ENCODE data around the gene COA6. TPM values are rescaled to one million over a fixed set of nuclear protein-coding genes. Genes with fewer than 3 reads are reported as not detected.
"Not testable (repeated sequence)": the region's sequence is repeated elsewhere in the genome, so short reads cannot be mapped to it uniquely, and the experiment has no call there.

Gene COA6
- total RNA-seq, 1 donor from 2014 or later: 28.7 TPM

GRCh38 chr1:234340528-234340927, 32.7 kb upstream of the COA6 start:
- peaks cover 3% of the 10 kb centered on the region for H3K27me3 Mint-ChIP-seq (ENCODE audit: unreplicated experiment)
- H3K4me3 Mint-ChIP-seq (ENCODE audit: unreplicated experiment): no peak overlapping the region
- DNase-seq (ENCODE audit: extremely low spot score, unreplicated experiment): no peak
- H3K9me3 Mint-ChIP-seq (ENCODE audit: unreplicated experiment): peaks cover 27% of the 10 kb centered on the region
- no peak overlapping the region for H3K27ac Mint-ChIP-seq (ENCODE audit: unreplicated experiment)
- H3K36me3 Mint-ChIP-seq (ENCODE audit: unreplicated experiment): no peaks in the 10 kb centered on the region
- H3K4me1 Mint-ChIP-seq (ENCODE audit: unreplicated experiment): no peaks in the 10 kb centered on the region
- TF ChIP-seq, protein P1, sequence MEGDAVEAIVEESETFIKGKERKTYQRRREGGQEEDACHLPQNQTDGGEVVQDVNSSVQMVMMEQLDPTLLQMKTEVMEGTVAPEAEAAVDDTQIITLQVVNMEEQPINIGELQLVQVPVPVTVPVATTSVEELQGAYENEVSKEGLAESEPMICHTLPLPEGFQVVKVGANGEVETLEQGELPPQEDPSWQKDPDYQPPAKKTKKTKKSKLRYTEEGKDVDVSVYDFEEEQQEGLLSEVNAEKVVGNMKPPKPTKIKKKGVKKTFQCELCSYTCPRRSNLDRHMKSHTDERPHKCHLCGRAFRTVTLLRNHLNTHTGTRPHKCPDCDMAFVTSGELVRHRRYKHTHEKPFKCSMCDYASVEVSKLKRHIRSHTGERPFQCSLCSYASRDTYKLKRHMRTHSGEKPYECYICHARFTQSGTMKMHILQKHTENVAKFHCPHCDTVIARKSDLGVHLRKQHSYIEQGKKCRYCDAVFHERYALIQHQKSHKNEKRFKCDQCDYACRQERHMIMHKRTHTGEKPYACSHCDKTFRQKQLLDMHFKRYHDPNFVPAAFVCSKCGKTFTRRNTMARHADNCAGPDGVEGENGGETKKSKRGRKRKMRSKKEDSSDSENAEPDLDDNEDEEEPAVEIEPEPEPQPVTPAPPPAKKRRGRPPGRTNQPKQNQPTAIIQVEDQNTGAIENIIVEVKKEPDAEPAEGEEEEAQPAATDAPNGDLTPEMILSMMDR (IDR thresholded peaks at IDR 0.05): no peak

GRCh38 chr1:234342774-234343173, 30.5 kb upstream of the COA6 start:
- no peak overlapping the region for H3K27ac Mint-ChIP-seq (ENCODE audit: unreplicated experiment)
- TF ChIP-seq, protein P1 (IDR thresholded peaks at IDR 0.05): no peak
- no peak for DNase-seq (ENCODE audit: extremely low spot score, unreplicated experiment)
- no peaks in the 10 kb centered on the region for H3K4me1 Mint-ChIP-seq (ENCODE audit: unreplicated experiment)
- no peaks in the 10 kb centered on the region for H3K36me3 Mint-ChIP-seq (ENCODE audit: unreplicated experiment)
- H3K4me3 Mint-ChIP-seq (ENCODE audit: unreplicated experiment): no peak overlapping the region
- H3K27me3 Mint-ChIP-seq (ENCODE audit: unreplicated experiment): peaks cover 5% of the 10 kb centered on the region
- H3K9me3 Mint-ChIP-seq (ENCODE audit: unreplicated experiment): peaks cover 12% of the 10 kb centered on the region

DNA sequence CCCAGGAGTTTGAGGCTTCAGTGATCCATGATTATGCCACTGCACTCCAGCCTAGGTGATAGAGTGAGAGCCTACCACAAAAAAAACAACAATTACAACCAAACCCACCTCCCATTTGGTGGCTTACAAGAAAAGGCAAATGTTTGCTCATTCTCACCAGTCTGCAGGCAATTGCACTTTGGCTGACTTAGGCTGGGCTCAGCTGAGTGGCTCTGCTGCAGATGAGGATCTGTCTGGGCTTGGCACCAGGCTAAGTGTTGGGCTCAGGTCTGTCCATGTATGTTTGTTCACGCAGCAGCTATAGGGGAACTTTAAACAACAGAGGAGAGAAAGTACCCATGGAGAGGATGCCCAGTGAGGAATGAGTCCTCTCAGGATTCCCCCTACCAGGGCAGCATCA, 28.0 kb upstream of the COA6 start:
- TF ChIP-seq, protein P1 (IDR thresholded peaks at IDR 0.05): no peak
- Mint-ChIP-seq H3K27me3 (ENCODE audit: unreplicated experiment) (peaks cover 19% of the 10 kb centered on the region), H3K27ac (ENCODE audit: unreplicated experiment) (no peak overlapping the region), H3K9me3 (ENCODE audit: unreplicated experiment) (peaks cover 2% of the 10 kb centered on the region), H3K4me1 (ENCODE audit: unreplicated experiment) (no peaks in the 10 kb centered on the region), H3K4me3 (ENCODE audit: unreplicated experiment) (no peak overlapping the region), H3K36me3 (ENCODE audit: unreplicated experiment) (no peaks in the 10 kb centered on the region)
- no peak for DNase-seq (ENCODE audit: extremely low spot score, unreplicated experiment)

DNA sequence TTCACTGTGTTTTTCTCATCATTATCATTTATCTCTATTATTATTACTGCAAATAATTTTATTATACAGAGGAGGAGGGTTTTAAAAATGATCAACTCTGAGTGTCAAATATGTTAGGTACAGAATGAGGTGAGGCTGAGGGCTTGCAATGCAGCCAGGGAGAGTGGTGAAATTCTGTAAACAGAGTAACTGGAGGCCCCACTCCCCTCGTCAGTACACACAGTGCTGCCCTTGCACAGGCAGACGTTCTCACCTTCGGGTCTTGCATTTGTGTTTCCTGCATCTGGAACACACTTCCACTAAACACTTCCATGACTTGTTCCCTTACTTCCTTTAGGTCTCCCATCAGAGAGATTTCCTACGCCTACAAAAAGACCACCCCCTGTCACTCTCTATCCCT, 24.3 kb upstream of the COA6 start:
- Mint-ChIP-seq H3K36me3 (ENCODE audit: unreplicated experiment) (no peaks in the 10 kb centered on the region), H3K4me1 (ENCODE audit: unreplicated experiment) (no peaks in the 10 kb centered on the region), H3K27ac (ENCODE audit: unreplicated experiment) (no peak overlapping the region), H3K27me3 (ENCODE audit: unreplicated experiment) (peaks cover 37% of the 10 kb centered on the region), H3K4me3 (ENCODE audit: unreplicated experiment) (no peak overlapping the region), H3K9me3 (ENCODE audit: unreplicated experiment) (no peaks in the 10 kb centered on the region)
- TF ChIP-seq, protein P1 (IDR thresholded peaks at IDR 0.05): no peak
- DNase-seq (ENCODE audit: extremely low spot score, unreplicated experiment): no peak

DNA sequence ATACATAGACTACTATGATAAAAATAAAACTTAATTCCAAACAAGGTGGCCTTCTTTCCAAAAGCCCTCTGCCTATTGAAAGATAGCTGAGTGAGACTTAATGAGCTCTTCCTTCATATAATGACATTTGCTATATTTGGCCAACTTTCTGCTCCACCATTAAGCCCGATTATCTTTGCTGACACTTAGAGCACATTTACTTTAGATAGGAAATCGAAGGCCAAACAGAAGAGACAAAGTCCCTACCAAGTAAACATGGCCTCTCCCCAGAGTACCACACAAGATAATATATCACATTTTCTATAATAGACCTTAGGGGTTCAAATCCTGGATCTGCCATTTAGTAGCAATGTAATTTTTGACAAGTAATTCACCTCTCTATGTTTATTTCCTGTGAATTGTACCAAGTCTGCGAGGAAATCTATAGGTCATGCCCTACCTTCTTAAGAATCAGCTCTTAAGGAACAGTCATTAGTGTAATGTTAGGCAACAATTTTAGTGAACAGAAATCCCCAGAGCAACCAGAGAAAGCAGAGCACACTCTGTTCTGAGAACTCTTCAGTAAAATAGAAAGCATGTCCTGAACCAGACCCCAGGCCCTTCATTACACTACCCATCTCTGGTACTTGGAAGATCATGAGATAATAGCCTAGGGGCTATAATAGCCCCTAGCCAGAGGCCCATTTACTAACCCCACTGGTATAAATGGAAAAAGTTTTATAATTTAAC, 17.3 kb upstream of the COA6 start:
- Mint-ChIP-seq H3K4me1 (ENCODE audit: unreplicated experiment) (no peaks in the 10 kb centered on the region), H3K9me3 (ENCODE audit: unreplicated experiment) (no peaks in the 10 kb centered on the region), H3K4me3 (ENCODE audit: unreplicated experiment) (no peak overlapping the region), H3K27me3 (ENCODE audit: unreplicated experiment) (peaks cover 44% of the 10 kb centered on the region), H3K36me3 (ENCODE audit: unreplicated experiment) (no peaks in the 10 kb centered on the region), H3K27ac (ENCODE audit: unreplicated experiment) (no peak overlapping the region)
- DNase-seq (ENCODE audit: extremely low spot score, unreplicated experiment): no peak
- TF ChIP-seq, protein P1 (IDR thresholded peaks at IDR 0.05): no peak

DNA sequence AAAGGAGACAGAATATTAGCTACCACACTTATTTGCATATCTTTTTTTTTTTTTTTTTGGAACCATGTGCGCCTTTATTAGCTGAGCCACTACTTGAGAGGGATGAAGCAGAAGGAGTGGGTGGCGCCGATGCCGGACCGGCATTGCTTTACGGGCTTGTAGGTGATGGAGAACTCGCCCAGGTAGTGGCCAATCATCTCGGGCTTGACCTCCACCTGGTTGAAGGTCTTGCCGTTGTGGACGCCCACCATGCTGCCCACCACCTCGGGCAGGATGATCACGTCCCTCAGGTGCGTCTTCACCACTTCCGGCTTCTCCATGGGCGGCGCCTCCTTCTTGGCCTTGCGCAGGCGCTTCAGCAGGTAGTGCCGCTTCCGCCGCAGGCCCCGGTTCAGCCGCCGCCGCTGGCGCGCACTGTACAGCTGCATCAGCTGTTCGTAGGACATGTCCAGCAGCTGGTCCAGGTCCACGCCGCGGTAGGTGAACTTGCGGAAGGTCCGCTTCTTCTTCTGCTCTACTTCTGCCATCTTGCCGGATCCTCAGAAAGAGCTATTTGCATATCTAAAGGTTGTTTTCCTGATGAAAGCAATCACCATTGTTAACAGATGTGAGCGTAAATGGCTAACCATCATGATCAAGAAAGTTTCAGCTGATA, 16.5 kb upstream of the COA6 start:
- H3K36me3 Mint-ChIP-seq (ENCODE audit: unreplicated experiment); H3K4me3 Mint-ChIP-seq (ENCODE audit: unreplicated experiment); H3K9me3 Mint-ChIP-seq (ENCODE audit: unreplicated experiment); H3K4me1 Mint-ChIP-seq (ENCODE audit: unreplicated experiment); DNase-seq (ENCODE audit: extremely low spot score, unreplicated experiment); H3K27ac Mint-ChIP-seq (ENCODE audit: unreplicated experiment): not testable (repeated sequence)
- peaks cover 47% of the 10 kb centered on the region for H3K27me3 Mint-ChIP-seq (ENCODE audit: unreplicated experiment)

Data from osteocyte (in vitro differentiated cells).